Measurements from ENCODE around the gene B3GNT7.

GRCh38 chr2:231370749-231371429 is 24.6 kb upstream of the B3GNT7 start:
- TF ChIP-seq, protein P1, sequence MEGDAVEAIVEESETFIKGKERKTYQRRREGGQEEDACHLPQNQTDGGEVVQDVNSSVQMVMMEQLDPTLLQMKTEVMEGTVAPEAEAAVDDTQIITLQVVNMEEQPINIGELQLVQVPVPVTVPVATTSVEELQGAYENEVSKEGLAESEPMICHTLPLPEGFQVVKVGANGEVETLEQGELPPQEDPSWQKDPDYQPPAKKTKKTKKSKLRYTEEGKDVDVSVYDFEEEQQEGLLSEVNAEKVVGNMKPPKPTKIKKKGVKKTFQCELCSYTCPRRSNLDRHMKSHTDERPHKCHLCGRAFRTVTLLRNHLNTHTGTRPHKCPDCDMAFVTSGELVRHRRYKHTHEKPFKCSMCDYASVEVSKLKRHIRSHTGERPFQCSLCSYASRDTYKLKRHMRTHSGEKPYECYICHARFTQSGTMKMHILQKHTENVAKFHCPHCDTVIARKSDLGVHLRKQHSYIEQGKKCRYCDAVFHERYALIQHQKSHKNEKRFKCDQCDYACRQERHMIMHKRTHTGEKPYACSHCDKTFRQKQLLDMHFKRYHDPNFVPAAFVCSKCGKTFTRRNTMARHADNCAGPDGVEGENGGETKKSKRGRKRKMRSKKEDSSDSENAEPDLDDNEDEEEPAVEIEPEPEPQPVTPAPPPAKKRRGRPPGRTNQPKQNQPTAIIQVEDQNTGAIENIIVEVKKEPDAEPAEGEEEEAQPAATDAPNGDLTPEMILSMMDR (conservative IDR thresholded peaks at IDR 0.05; ENCODE audit: low read length) = no peak
- no peak for TF ChIP-seq EZH2phosphoT487 (IDR thresholded peaks at IDR 0.05; ENCODE audit: borderline replicate concordance, low read depth, low read length)
